Glutamatergic neuron (in vitro differentiated cells): ENCODE measurements around the gene PBX1. TPM values are rescaled to one million over a fixed set of nuclear protein-coding genes. Genes with fewer than 3 reads are reported as not detected.

Experiments
- DNase-seq: peaks from one replicate; pipeline ENCODE4 v3.0.0; 2022
- H3K27ac Mint-ChIP-seq: one replicate; pipeline ENCODE4 v1.8.0; 2020; ENCODE audit warnings: mild to moderate bottlenecking, mixed read lengths, inconsistent platforms; ENCODE audit not compliant: unreplicated experiment
- H3K27me3 Mint-ChIP-seq: one replicate; pipeline ENCODE4 v1.8.0; 2020; ENCODE audit warnings: mild to moderate bottlenecking, moderate library complexity, mixed read lengths, inconsistent platforms; ENCODE audit not compliant: unreplicated experiment
- H3K36me3 Mint-ChIP-seq: one replicate; pipeline ENCODE4 v1.8.0; 2020; ENCODE audit warnings: mild to moderate bottlenecking, mixed read lengths, inconsistent platforms; ENCODE audit not compliant: unreplicated experiment
- H3K4me1 Mint-ChIP-seq: one replicate; pipeline ENCODE4 v1.8.0; 2020; ENCODE audit warnings: mild to moderate bottlenecking, low read depth, mixed read lengths, inconsistent platforms; ENCODE audit not compliant: unreplicated experiment
- H3K4me3 Mint-ChIP-seq: one replicate; pipeline ENCODE4 v1.8.0; 2020; ENCODE audit warnings: mild to moderate bottlenecking, mixed read lengths, inconsistent platforms; ENCODE audit not compliant: unreplicated experiment
- H3K9me3 Mint-ChIP-seq: one replicate; pipeline ENCODE4 v1.8.0; 2020; ENCODE audit warnings: mild to moderate bottlenecking, moderate library complexity, mixed read lengths, inconsistent platforms; ENCODE audit not compliant: unreplicated experiment
- total RNA-seq: library from RNA; stranded (reverse); fragmentation: NEBNext Ultra II Directional; extraction: Animal tissue kit (Norgen Biotek cat#: 25700); gene quantifications from one replicate; pipeline ENCODE4 v1.2.1, GENCODE V29; 2021; ENCODE audit not compliant: unreplicated experiment
- TF ChIP-seq, protein P1 (sequence below): fragments of 200-600 bp; sonication (generic); IDR thresholded peaks from one replicate; pipeline ENCODE4 v1.5.0; 2021; ENCODE audit not compliant: partially characterized antibody, unreplicated experiment

PBX1 gene
- total RNA-seq, 1 donor from 2014 or later: 98.7 TPM

DNA sequence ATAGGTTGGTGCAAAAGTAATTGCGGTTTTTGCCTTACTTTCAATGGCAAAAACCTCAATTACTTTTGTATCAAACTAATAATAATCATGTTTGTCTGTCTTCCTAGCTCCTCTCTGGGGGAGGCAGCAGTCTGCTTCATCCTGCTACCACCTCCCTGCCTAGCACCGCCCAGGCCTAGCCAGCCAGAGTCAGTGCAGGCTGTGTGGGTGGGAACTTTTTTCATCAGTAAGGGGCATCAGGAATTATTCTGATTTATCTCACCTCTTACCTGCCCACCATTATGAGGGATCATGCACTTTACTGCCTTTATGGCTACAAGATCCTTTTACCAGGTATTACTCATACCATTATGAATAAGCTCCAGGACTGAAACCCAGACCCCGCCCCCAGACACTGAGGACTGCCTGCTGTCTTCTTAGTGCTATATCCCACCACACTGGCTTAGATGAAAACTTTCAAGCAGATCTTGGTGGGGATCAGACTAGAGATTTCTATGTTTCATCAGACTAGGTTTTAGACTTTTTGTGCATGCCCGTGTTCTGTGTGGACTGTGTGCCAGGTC lies 116.4 kb downstream of the PBX1 start:
- H3K27ac Mint-ChIP-seq: no peak overlapping the region
- TF ChIP-seq, protein P1, sequence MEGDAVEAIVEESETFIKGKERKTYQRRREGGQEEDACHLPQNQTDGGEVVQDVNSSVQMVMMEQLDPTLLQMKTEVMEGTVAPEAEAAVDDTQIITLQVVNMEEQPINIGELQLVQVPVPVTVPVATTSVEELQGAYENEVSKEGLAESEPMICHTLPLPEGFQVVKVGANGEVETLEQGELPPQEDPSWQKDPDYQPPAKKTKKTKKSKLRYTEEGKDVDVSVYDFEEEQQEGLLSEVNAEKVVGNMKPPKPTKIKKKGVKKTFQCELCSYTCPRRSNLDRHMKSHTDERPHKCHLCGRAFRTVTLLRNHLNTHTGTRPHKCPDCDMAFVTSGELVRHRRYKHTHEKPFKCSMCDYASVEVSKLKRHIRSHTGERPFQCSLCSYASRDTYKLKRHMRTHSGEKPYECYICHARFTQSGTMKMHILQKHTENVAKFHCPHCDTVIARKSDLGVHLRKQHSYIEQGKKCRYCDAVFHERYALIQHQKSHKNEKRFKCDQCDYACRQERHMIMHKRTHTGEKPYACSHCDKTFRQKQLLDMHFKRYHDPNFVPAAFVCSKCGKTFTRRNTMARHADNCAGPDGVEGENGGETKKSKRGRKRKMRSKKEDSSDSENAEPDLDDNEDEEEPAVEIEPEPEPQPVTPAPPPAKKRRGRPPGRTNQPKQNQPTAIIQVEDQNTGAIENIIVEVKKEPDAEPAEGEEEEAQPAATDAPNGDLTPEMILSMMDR: no peak
- no peak for DNase-seq
- H3K4me1 Mint-ChIP-seq: peaks cover 27% of the 10 kb centered on the region
- peaks cover 4% of the 10 kb centered on the region for H3K9me3 Mint-ChIP-seq
- peaks cover 2% of the 10 kb centered on the region for H3K27me3 Mint-ChIP-seq
- H3K4me3 Mint-ChIP-seq: no peak overlapping the region
- H3K36me3 Mint-ChIP-seq: no peaks in the 10 kb centered on the region

DNA sequence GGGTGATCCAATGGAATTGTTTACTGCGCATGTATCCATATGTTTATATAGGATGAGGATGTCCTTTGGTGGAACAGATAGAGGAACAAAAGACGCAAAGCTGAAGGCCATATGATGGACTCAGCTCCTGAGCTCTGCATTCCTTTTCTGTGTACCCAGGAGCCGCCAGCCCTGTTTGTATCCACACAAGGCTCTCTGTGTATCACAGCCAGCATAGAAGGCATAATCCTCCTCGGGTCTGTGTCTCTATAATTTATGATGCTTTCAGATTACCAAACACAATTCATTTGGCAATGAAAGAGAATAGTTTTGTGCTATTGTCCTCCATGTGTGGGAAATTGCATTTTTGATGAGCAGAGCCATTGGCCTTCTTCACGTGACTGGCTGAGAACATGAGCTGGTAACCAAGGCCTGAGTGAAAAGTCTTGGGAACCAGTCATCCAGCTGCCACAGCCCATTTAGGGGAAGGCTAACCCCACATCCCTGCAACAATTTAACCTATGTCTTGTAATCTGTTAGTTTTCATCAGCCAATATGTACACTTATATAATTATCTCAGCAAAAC lies 119.2 kb downstream of the PBX1 start:
- Mint-ChIP-seq H3K36me3 (no peaks in the 10 kb centered on the region), H3K9me3 (peaks cover 2% of the 10 kb centered on the region), H3K4me3 (no peak overlapping the region), H3K4me1 (peaks cover 2% of the 10 kb centered on the region), H3K27ac (no peak overlapping the region), H3K27me3 (peaks cover 2% of the 10 kb centered on the region)
- no peak for DNase-seq
- TF ChIP-seq, protein P1: no peak

DNA sequence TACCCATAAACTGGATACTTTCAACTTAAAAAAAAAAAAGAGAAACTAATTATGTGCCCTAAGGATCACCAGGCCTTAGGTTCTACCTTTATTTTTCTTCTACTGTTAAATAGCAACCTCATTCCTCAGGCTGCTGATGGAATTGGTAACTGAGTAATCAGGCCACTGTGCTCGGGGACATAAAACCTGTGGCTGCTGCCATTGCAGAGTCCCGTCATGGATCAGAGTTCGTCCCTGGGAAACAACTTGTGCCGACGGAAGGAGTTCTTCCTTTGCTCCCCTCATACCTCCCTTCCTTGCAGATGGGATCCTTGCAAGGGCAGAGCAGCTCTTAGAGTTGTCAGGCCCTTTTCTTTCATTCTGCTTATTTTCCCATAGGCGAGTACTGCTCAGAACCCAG lies 123.6 kb downstream of the PBX1 start:
- TF ChIP-seq, protein P1: no peak
- peaks cover under 1% of the 10 kb centered on the region for H3K27me3 Mint-ChIP-seq
- H3K27ac Mint-ChIP-seq: no peak overlapping the region

DNA sequence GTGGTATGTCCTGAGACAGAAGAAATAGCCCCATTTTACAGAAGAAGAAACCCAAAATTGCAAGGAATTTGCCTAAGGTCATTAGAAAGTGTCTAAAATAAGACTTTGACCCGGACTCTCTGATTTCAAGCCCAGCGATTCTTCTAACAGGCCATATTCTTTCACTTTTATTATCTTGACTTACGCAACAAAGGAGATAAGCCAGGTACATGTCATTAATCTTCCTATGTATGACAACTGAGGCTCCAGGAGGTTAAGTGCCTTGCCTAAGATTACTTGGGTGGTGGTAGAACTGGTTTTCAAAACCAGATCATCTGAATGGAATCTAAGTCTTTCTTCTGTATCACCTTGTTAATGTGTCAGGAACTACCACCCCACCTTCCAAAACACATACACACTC lies 124.3 kb downstream of the PBX1 start:
- peaks cover 2% of the 10 kb centered on the region for H3K9me3 Mint-ChIP-seq
- no peaks in the 10 kb centered on the region for H3K27me3 Mint-ChIP-seq
- H3K27ac Mint-ChIP-seq: no peak overlapping the region
- TF ChIP-seq, protein P1: no peak
- no peak overlapping the region for H3K4me3 Mint-ChIP-seq
- peaks cover 14% of the 10 kb centered on the region for H3K4me1 Mint-ChIP-seq
- H3K36me3 Mint-ChIP-seq: peaks cover 8% of the 10 kb centered on the region
- no peak for DNase-seq

More for the DNA sequence above, 123.6 kb downstream of the PBX1 start:
- Mint-ChIP-seq H3K9me3 (no peaks in the 10 kb centered on the region), H3K36me3 (peaks cover 8% of the 10 kb centered on the region), H3K4me3 (no peak overlapping the region), H3K4me1 (peaks cover 14% of the 10 kb centered on the region)
- DNase-seq: no peak

DNA sequence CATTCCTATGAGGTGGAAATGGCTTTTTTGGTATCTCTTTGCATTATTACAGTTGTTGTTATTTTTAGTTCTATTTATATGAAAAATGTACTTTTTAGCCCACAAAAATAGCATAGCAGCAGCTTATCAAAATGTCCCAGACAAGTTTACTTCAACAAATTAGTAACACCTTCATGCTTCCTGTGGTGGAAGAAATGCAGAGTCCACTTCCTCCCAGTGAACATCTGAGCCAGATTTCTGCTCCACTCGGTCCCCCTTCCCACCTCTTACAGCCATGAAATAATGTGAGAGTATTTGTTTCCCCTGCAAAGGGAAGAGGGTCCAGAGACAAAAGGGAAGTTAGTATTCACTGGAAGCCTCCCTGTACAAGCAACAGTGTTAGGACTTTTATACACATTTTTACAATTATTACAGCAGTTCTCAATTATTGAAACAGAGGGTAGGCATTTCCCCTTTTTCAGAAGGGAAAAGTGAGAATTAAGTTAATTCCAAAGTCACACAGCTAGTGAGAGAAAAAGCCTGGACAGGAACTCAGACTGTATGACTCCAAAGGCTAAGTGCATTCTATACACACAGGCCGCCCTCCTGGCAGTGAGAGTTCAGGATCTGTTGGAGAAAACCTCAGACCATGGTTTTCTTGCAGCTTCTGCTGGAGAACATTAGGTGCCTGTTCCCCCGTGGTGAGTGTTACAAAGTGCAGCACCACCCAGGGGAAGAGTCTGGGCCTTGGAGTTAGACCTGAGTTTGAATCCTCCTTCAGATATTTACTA lies 126.5 kb downstream of the PBX1 start:
- no peak overlapping the region for H3K27ac Mint-ChIP-seq
- DNase-seq: no peak
- H3K4me1 Mint-ChIP-seq: peaks cover 28% of the 10 kb centered on the region
- no peaks in the 10 kb centered on the region for H3K27me3 Mint-ChIP-seq
- H3K36me3 Mint-ChIP-seq: peaks cover 8% of the 10 kb centered on the region
- H3K4me3 Mint-ChIP-seq: no peak overlapping the region
- TF ChIP-seq, protein P1: no peak
- peaks cover 2% of the 10 kb centered on the region for H3K9me3 Mint-ChIP-seq
